A549 (cell line): Measurements from ENCODE around the gene MSRB3. TPM values are rescaled to one million over a fixed set of nuclear protein-coding genes. Genes with fewer than 3 reads are reported as not detected.
"Not testable (repeated sequence)": the region's sequence is repeated elsewhere in the genome, so short reads cannot be mapped to it uniquely, and the experiment has no call there.

Experiments used
- ATAC-seq, 2 experiments: fragments of 200-7000 bp in 1 of 2; fragments of >200 bp in 1 of 2; cut with Nextera tagmentation in 1 of 2; cut with Tn5 transposase in 1 of 2; 3 replicates each; pipeline versions ENCODE4 v1.8.0 to v1.9.1; 2018 to 2020; ENCODE audit warnings: mild to moderate bottlenecking in 1 of 2, moderate library complexity in 1 of 2
- CTCF ChIA-PET: fragments of 300-600 bp; sonication (Branson Sonifier 250); formaldehyde crosslinking; extraction: SDS; loops from one replicate; lab custom pipeline; 2021; ENCODE audit warnings: antibody characterized with exemption, inconsistent platforms; lab: Yijun Ruan, JAX
- POLR2A ChIA-PET: fragments of 350-600 bp; formaldehyde crosslinking; extraction: SDS; loops from one replicate; lab custom pipeline; 2021; ENCODE audit warnings: antibody characterized with exemption, inconsistent platforms; lab: Yijun Ruan, JAX
- DNase-seq, 2 experiments: peaks; one replicate each; pipeline versions ENCODE4 v3.0.0 to v3.0.0-alpha.2; 2011 to 2016; ENCODE audit warnings: low read depth in 1 of 2, low spot score in 1 of 2
- FAIRE-seq: peaks from 2 replicates; lab custom pipeline; 2011; peaks lifted over from hg19 to GRCh38; lab: Jason Lieb, UNC
- H3K27ac ChIP-seq, 2 experiments: fragments of >200 bp; sonication (Bioruptor Twin); formaldehyde crosslinking; 3 replicates each; pipeline ENCODE4 v1.5.1; 2016 to 2017
- H3K4me1 ChIP-seq: fragments of >200 bp; sonication (Bioruptor Twin); formaldehyde crosslinking; 3 replicates; pipeline ENCODE4 v1.6.1; 2016
- H3K4me2 ChIP-seq: fragments of >200 bp; sonication (Bioruptor Twin); formaldehyde crosslinking; 3 replicates; pipeline ENCODE4 v1.6.1; 2016
- H3K4me3 ChIP-seq: fragments of >200 bp; sonication (Bioruptor Twin); formaldehyde crosslinking; 3 replicates; pipeline ENCODE4 v1.5.1; 2016
- H3K9me3 ChIP-seq: fragments of >200 bp; sonication (Bioruptor Twin); formaldehyde crosslinking; 3 replicates; pipeline ENCODE4 v1.6.1; 2016
- ATOH8 ChIP-seq: fragments of 250-450 bp; sonication (Bioruptor Pico); IDR thresholded peaks from 2 replicates; pipeline ENCODE4 v1.5.0; 2020; ENCODE audit warnings: low read depth, mild to moderate bottlenecking, moderate library complexity
- CBX2 ChIP-seq: fragments of 200-600 bp; sonication (generic); IDR thresholded peaks from 2 replicates; pipeline ENCODE4 v1.6.1; 2016; ENCODE audit warnings: low read depth, mild to moderate bottlenecking, borderline replicate concordance
- CBX8 ChIP-seq: fragments of 200-600 bp; sonication (generic); IDR thresholded peaks from 2 replicates; pipeline ENCODE4 v1.6.1; 2016
- CTCF ChIP-seq: fragments of >200 bp; sonication (Bioruptor Twin); formaldehyde crosslinking; IDR thresholded peaks from 3 replicates; pipeline ENCODE4 v1.5.1; 2016
- EHF ChIP-seq: fragments of 250-450 bp; sonication (Bioruptor Pico); IDR thresholded peaks from 2 replicates; pipeline ENCODE4 v1.5.0; 2020; ENCODE audit warnings: mild to moderate bottlenecking
- EP300 ChIP-seq, 2 experiments: fragments of >200 bp; sonication (Bioruptor Twin); formaldehyde crosslinking; IDR thresholded peaks; 2 replicates in 1 of 2; 3 replicates in 1 of 2; pipeline ENCODE4 v1.6.1; 2016 to 2017
- FOSL2 ChIP-seq, 2 experiments: fragments of 450-650 bp in 1 of 2; fragments of >200 bp in 1 of 2; sonication (Bioruptor Twin) in 1 of 2; formaldehyde crosslinking; IDR thresholded peaks; 2 replicates each; pipeline versions ENCODE4 v1.5.0 to v1.6.1; 2016 to 2020; ENCODE audit warnings: mild to moderate bottlenecking in 1 of 2, moderate library complexity in 1 of 2
- GATA3 ChIP-seq: IDR thresholded peaks from 2 replicates; pipeline ENCODE4 v1.6.1; 2012; ENCODE audit warnings: borderline replicate concordance
- HDAC2 ChIP-seq: fragments of 200-600 bp; sonication (generic); IDR thresholded peaks from 2 replicates; pipeline ENCODE4 v1.6.1; 2016
- HEYL ChIP-seq: fragments of 250-450 bp; sonication (Bioruptor Pico); IDR thresholded peaks from 2 replicates; pipeline ENCODE4 v1.8.0; 2021; ENCODE audit warnings: mild to moderate bottlenecking, moderate library complexity
- HOXB13 ChIP-seq: fragments of 250-450 bp; sonication (Bioruptor Pico); IDR thresholded peaks from 2 replicates; pipeline ENCODE4 v1.5.0; 2020; ENCODE audit warnings: low read depth, mild to moderate bottlenecking, moderate library complexity
- JUN ChIP-seq, 2 experiments: fragments of >200 bp; sonication (Bioruptor Twin); formaldehyde crosslinking; IDR thresholded peaks; 2 replicates in 1 of 2; 3 replicates in 1 of 2; pipeline ENCODE4 v1.6.1; 2016 to 2017
- JUNB ChIP-seq: fragments of >200 bp; sonication (Bioruptor Twin); formaldehyde crosslinking; IDR thresholded peaks from 2 replicates; pipeline ENCODE4 v1.6.1; 2016
- KDM1A ChIP-seq: fragments of 200-600 bp; sonication (generic); IDR thresholded peaks from 2 replicates; pipeline ENCODE4 v1.6.1; 2016; ENCODE audit warnings: low read depth, mild to moderate bottlenecking
- KDM5A ChIP-seq: fragments of 200-600 bp; sonication (generic); IDR thresholded peaks from 2 replicates; pipeline ENCODE4 v1.6.1; 2016; ENCODE audit warnings: antibody characterized with exemption, mild to moderate bottlenecking
- MAFK ChIP-seq: fragments of 450-650 bp; IDR thresholded peaks from 2 replicates; pipeline ENCODE4 v1.6.1; 2014; ENCODE audit not compliant: partially characterized antibody
- NPAS2 ChIP-seq: fragments of 250-450 bp; sonication (Bioruptor Pico); IDR thresholded peaks from 2 replicates; pipeline ENCODE4 v1.8.0; 2022; ENCODE audit warnings: mild to moderate bottlenecking, moderate library complexity, borderline replicate concordance
- NR3C1 ChIP-seq: fragments of >200 bp; sonication (Bioruptor Twin); formaldehyde crosslinking; IDR thresholded peaks from 3 replicates; pipeline ENCODE4 v1.6.1; 2017
- RARB ChIP-seq: fragments of 250-450 bp; sonication (Bioruptor Pico); IDR thresholded peaks from 2 replicates; pipeline ENCODE4 v1.8.0; 2021; ENCODE audit warnings: mild to moderate bottlenecking, moderate library complexity
- RFX5 ChIP-seq: fragments of 450-650 bp; IDR thresholded peaks from 2 replicates; pipeline ENCODE4 v1.7.1; 2014; ENCODE audit warnings: antibody characterized with exemption, mild to moderate bottlenecking, moderate library complexity
- RNF2 ChIP-seq: fragments of 200-600 bp; sonication (generic); IDR thresholded peaks from 2 replicates; pipeline ENCODE4 v1.6.1; 2016; ENCODE audit warnings: low read depth, mild to moderate bottlenecking, antibody characterized with exemption, moderate library complexity, borderline replicate concordance
- SMC3 ChIP-seq: fragments of >200 bp; sonication (Bioruptor Twin); formaldehyde crosslinking; IDR thresholded peaks from 3 replicates; pipeline ENCODE4 v1.6.1; 2018; ENCODE audit warnings: inconsistent platforms
- SREBF2 ChIP-seq: fragments of 450-650 bp; IDR thresholded peaks from 2 replicates; pipeline ENCODE4 v1.6.1; 2014; ENCODE audit warnings: mild to moderate bottlenecking, moderate library complexity
- USF2 ChIP-seq: fragments of 450-650 bp; IDR thresholded peaks from 2 replicates; pipeline ENCODE4 v1.6.1; 2014; ENCODE audit warnings: antibody characterized with exemption
- ZFP36 ChIP-seq: fragments of 450-650 bp; IDR thresholded peaks from 2 replicates; pipeline ENCODE4 v1.6.1; 2014; ENCODE audit warnings: borderline replicate concordance; ENCODE audit not compliant: partially characterized antibody
- ZNF302 ChIP-seq: fragments of 250-450 bp; sonication (Bioruptor Pico); IDR thresholded peaks from 2 replicates; pipeline ENCODE4 v1.9.0; 2021; ENCODE audit warnings: inconsistent platforms, mild to moderate bottlenecking, moderate library complexity
- WGBS: methylation state at CpG from one replicate; pipeline ENCODE4 v1.1.6; 2017; ENCODE audit errors: missing lambda C conversion rate; 5-methylcytosine and 5-hydroxymethylcytosine counted together
- polyA plus RNA-seq, 4 experiments: library from polyadenylated mRNA; depleted of rRNA in 3 of 4; stranded (reverse); fragments of >200 nt; fragmentation: RNase III in 1 of 4; extraction: RNeasy Plus Mini Kit Qiagen cat#74134 plus additional on column Dnase treatment in 1 of 4; gene quantifications; 2 replicates in 3 of 4; 3 replicates in 1 of 4; pipeline ENCODE4 v1.2.3, GENCODE V29; 2011 to 2017
- TF ChIP-seq, protein P1 (sequence below): fragments of 200-600 bp; sonication (generic); IDR thresholded peaks from 2 replicates; pipeline ENCODE4 v1.6.1; 2016; ENCODE audit warnings: antibody characterized with exemption, mild to moderate bottlenecking, moderate library complexity

MSRB3 gene
- polyA plus RNA-seq, 2 of the 4 experiments (the other 2 are of a cell fraction), result 25.2 to 46.1 TPM

DNA sequence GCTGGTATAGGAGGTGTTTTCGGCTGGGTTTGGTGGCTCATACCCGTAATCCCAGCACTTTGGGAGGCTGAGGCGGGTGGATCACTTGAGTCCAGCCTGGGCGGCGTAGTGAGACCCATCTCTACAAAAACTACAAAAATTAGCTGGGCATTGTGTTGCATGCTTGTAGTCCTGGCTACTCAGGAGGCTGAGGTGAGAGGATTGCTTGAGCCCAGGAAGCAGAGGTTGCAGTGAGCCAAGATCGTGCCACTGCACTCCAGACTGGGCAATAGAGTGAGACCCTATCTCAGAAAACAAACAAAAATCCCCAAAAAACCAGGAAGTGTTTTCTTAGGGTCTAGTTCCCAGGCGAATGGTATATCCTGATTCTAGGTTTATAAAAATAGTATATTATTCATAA lies 7.0 kb downstream of the MSRB3 start:
- POLR2A ChIA-PET, H3K4me2 ChIP-seq, H3K27ac ChIP-seq, DNase-seq, H3K4me3 ChIP-seq, ATAC-seq, FAIRE-seq, H3K4me1 ChIP-seq, H3K9me3 ChIP-seq: not testable (repeated sequence)
- WGBS, result 88% methylated on average over 7 of the region's 7 CpGs
- CTCF ChIA-PET, result interaction anchor here (1.2 kb wide), 1 partner anchor 14 kb away, joined by 3 read pairs; no protein-coding TSS in a partner anchor

GRCh38 chr12:65287426-65287825 lies 8.9 kb downstream of the MSRB3 start:
- Histone ChIP-seq H3K4me3 (no peak overlapping the region), H3K27ac (no peak overlapping the region), H3K4me2 (no peak overlapping the region), H3K9me3 (no peaks in the 10 kb centered on the region), H3K4me1 (no peaks in the 10 kb centered on the region)
- ATAC-seq (no peak), FAIRE-seq (no peak), DNase-seq (no peak)
- CTCF ChIA-PET, result no interaction called here
- WGBS, result 94% methylated on average over 2 of the region's 2 CpGs
- TF ChIP-seq HEYL (CRISPR knock-in tag) (no peak), MAFK (no peak), USF2 (no peak), ZFP36 (no peak), JUNB (no peak), EP300 (IDR thresholded peaks at IDR 0.05) (no peak), FOSL2 (IDR thresholded peaks at IDR 0.05) (no peak), FOSL2 (CRISPR knock-in tag; IDR thresholded peaks at IDR 0.05) (no peak), RNF2 (no peak), NPAS2 (no peak), RFX5 (no peak), NR3C1 (no peak), HDAC2 (no peak), RARB (CRISPR knock-in tag) (no peak), KDM5A (no peak), EHF (no peak), SREBF2 (no peak), GATA3 (no peak), ATOH8 (CRISPR knock-in tag) (no peak), CBX8 (no peak), JUN (IDR thresholded peaks at IDR 0.05) (no peak)
- POLR2A ChIA-PET, result no interaction called here

GRCh38 chr12:65292241-65292640 lies 13.8 kb downstream of the MSRB3 start:
- ATAC-seq (no peak), DNase-seq (no peak), FAIRE-seq (peak; percentile 80)
- CTCF ChIA-PET, result no interaction called here
- H3K9me3 ChIP-seq, result no peaks in the 10 kb centered on the region
- 94% methylated on average over 2 of the region's 2 CpGs for WGBS
- no peaks in the 10 kb centered on the region for H3K4me1 ChIP-seq
- TF ChIP-seq ZNF302 (CRISPR knock-in tag), result no peak
- no peak for TF ChIP-seq CBX2
- no peak for TF ChIP-seq SMC3
- TF ChIP-seq, protein P1, sequence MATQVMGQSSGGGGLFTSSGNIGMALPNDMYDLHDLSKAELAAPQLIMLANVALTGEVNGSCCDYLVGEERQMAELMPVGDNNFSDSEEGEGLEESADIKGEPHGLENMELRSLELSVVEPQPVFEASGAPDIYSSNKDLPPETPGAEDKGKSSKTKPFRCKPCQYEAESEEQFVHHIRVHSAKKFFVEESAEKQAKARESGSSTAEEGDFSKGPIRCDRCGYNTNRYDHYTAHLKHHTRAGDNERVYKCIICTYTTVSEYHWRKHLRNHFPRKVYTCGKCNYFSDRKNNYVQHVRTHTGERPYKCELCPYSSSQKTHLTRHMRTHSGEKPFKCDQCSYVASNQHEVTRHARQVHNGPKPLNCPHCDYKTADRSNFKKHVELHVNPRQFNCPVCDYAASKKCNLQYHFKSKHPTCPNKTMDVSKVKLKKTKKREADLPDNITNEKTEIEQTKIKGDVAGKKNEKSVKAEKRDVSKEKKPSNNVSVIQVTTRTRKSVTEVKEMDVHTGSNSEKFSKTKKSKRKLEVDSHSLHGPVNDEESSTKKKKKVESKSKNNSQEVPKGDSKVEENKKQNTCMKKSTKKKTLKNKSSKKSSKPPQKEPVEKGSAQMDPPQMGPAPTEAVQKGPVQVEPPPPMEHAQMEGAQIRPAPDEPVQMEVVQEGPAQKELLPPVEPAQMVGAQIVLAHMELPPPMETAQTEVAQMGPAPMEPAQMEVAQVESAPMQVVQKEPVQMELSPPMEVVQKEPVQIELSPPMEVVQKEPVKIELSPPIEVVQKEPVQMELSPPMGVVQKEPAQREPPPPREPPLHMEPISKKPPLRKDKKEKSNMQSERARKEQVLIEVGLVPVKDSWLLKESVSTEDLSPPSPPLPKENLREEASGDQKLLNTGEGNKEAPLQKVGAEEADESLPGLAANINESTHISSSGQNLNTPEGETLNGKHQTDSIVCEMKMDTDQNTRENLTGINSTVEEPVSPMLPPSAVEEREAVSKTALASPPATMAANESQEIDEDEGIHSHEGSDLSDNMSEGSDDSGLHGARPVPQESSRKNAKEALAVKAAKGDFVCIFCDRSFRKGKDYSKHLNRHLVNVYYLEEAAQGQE, result no peak
- no peak for TF ChIP-seq KDM1A
- no peak for TF ChIP-seq HOXB13 (CRISPR knock-in tag)
- TF ChIP-seq HDAC2, result no peak
- no peak for TF ChIP-seq ATOH8 (CRISPR knock-in tag)
- TF ChIP-seq CTCF, result no peak
- no peak overlapping the region for H3K4me3 ChIP-seq
- no peak overlapping the region for H3K27ac ChIP-seq
- H3K4me2 ChIP-seq, result no peak overlapping the region
- POLR2A ChIA-PET, result no interaction called here
